GM19328 (cell line): ENCODE measurements around the gene LCN6.
"Not testable (repeated sequence)": the region's sequence is repeated elsewhere in the genome, so short reads cannot be mapped to it uniquely, and the experiment has no call there.

Experiments
- ATAC-seq: cut with Tn5 transposase; IDR thresholded peaks from one replicate; pipeline ENCODE4 v1.9.1; 2021; ENCODE audit warnings: mild to moderate bottlenecking, moderate library complexity; ENCODE audit not compliant: unreplicated experiment

The LCN6 gene

DNA sequence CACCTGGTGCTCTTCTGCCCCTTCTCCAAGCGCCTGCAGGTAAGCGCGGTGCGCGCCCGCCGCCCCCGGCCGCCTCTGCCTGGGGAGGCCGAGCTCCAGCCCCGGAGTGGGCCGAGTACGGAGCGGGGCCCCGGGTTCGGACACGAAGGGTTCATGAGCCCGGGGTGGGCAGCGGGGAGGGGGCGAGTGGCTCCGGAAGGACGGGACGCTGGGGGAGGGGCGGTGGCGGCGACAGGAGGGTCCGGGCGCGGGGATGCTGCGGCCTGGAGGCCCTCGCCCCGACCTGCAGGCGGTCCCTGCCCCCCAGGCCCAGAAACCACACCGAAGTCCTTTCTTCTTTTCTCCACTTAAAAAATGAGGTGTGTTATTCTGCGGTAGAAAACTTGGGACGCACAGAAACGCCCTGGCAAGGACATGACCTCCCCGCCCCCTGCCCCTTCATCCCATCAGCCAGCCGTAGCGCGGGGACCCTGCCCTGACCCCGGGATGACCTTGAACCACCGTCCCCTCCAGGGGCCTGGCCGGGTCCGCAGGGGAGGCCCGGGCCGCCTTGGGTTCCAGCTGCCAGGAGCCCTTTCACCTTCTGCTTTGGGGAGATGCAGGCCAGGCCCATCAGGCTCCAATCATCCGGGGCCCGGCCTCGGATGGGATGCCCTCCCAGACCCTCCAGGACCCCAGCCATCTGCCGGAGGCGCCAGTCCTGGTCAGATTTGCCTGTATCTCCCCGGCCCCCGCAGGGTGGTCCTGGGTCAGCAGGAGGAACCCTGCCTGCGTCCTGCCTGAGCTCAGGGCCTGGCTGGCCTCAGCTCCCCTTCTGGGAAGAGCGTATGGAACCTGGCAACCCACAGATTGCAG lies 35.4 kb downstream of the LCN6 start:
- ATAC-seq = no peak

DNA sequence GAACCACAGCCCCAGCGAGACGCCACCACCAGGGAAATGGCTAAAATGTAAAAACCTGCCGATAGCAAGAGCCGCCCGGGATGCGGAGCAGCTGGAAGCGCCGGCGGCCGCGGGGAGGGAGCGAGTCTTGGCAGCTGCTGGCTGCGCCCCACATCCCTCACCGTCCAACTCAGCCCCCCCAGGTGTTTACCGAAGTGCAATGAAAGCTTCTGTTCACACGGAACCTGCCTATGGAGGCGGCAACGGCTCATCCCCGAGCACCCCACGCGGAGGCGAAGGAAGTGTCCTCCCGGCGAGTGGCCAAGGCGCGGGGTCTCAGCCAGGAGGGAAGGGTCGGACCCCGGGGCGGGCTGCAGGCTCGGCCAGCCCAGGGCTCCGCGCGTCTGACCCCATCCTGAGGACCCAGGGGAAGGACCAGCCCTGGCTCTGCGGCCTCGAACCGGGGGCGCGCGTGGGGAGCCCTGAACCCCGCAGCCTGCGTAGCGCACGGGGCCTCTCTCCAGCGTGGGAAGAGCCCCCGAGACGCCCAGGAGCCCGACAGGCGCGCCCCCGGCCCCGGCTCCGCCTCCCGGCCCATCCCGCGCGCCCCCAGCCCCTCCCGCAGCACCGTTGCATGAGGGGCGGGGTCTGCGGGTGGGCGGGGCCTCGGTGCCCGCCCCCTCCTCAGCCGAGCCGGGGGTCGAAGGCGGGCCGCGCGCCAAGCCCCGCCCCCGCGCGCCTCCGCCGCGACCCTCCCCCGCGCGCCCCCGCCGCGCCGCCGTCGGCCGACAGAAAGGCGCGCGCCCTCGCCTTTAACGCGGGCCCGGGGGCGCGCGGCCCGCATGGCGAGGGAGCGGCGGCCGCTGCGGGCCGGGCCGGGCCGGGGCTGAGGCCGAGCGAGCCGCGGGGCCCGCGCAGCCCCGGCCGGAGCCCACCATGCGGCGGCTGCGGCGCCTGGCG lies 36.3 kb downstream of the LCN6 start, which contains the start of gene DIPK1B:
Gene DIPK1B, plus strand, starts transcription at position 822 of the 939 bp plus-strand sequence. Its CDS starts 94 bp downstream, at position 916.
- no peak for ATAC-seq

DNA sequence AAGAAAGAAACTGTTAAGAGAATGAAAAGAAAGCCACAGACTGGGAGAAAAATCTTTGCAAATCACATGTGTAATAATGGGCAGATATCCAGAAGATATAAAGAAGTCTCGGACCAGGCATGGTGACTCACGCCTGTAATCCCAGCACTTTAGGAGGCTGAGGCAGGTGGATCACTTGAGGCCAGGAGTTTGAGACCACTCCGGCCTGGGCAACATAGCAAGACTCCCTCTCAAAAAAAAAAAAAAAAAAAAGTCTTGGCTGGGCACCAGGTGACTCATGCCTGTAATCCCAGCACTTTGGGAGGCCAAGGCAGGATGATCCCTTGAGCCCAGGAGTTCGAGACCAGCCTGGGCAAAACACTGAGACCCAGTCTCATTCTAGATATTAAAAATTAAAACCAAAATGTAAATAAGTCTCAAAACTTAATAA lies 37.1 kb downstream of the LCN6 start:
- ATAC-seq = not testable (repeated sequence)

DNA sequence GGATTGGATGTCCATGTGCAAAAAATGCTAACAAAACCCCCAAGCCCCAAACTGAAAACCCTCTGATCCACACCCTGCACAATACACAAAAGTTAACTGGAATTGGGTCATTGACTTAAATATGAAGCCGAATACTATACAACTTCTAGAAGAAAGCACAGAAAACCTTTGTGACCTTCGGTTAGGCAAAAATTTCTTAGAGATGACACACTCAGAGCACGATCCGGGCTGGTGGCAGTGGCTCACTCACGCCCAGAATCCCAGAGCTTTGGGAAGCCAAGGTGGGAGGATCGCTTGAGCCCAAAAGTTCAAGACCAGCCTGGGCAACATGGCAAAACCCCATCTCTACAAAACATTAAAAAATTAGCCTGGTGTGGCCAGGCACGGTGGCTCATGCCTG lies 37.8 kb downstream of the LCN6 start:
- ATAC-seq = no peak

DNA sequence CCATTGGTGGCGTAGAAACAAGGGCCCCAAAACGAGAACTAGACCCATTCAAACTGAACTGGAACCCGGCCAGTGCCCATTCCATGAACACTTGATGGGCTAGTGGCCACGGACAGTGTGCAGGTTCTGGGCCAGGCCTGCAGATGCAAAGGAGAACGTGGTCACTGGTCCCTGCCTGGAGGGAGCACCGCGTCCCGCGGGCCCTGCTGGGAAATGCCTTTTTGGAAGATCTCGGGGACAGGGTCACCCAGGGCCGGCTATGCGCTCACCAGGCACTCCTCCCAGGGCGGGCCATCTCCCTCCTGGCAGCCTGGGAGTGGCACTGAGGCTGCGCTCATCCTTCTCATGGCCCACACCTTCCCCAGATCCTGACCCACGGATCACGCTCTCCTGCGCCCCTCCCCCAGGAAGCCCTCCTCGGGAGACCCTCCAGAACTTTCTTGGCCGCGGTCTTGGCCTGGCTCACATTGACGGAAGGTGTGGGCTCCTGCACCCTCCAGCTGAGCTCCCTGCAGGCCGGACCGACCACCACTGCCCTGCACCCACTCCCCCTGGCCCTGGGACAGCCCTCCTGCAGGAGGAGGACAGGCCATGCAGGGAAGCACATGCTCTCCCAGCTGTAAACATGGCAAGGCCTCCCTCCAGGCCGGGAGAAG lies 38.7 kb downstream of the LCN6 start:
- no peak for ATAC-seq

DNA sequence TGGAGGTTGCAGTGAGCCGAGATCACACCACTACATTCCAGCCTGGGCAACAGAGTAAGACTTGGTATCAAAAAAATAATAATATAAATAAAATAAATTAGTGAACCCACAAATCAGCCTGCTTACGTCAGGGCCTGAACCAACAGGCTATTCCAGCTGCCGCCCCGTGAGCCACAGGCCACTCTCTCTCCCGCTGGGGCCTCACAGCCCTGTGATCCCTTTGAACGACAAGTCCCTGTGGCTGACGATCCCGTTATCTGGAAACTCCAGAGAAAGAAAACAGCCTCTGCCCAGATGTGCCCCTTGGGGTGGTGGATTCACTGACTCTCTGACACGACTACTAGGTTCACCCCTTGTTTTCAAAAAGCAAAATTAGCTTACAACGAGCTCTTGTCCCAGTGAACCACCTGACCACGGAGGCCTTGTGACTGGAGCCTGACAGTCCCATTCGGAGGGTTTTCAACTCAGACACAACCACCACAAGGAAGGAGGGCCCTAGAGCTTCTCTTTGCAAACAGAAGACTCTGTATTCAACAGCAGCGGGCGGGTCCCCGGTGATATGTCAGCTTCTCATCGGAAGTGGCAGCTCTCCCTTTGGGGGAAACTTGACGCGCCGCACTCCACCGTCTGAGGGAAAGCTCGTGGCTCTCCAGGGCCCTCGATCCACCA lies 40.3 kb downstream of the LCN6 start:
- no peak for ATAC-seq

DNA sequence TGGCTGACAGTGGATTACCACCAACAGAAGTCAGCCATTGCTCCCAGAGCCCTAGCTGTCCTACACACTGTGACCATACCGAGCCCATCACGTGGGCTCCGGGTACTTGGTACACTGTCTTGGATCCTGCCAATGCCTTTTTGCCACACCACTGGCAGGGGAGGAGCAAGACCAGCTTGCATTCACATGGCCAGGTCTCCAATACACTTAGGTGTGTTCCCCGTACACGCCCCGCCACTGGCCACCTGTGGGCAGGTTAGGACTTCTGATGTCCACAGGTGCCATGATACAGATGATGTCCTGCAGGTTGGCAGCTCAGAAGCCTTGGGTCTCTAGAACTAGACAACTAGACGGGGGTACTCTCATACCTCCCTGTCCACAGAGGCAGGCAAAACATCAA lies 41.3 kb downstream of the LCN6 start:
- no peak for ATAC-seq

DNA sequence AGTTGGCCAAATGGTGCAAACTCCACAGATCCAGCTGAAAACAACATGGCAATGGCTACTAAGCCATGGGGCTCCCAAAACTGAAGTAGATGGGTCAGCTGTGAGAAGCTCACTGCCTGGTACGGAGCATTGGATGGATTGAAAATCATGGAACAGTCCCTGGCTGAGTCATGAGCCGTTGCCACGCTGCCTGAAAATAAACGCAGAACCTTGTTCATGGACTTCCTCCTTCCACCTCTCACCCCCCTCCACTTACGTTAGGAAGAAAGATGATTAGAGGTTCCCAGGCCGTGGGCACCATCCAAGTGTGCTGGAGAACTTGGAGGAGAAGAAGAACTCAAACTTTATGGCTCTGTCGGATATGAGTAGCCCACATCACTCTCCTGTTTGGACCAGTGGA lies 42.8 kb downstream of the LCN6 start:
- no peak for ATAC-seq

DNA sequence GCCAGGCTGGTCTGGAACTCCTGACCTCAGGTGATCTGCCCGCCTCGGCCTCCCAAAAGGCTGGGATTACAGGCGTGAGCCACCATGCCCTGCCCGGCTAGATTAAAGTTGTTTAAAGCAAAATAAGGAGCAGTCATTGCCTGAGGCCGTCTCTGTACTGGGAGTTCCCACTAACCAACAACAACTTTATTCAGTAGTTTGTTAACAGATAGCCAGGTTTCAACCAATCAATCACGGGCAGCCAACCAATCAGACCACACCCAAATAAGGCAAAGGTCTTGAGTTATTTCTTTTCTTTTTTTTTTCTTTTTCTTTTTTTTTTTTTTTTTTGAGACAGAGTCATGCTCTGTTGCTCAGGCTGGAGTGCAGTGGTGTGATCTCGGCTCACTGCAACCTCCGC lies 43.6 kb downstream of the LCN6 start:
- not testable (repeated sequence) for ATAC-seq

DNA sequence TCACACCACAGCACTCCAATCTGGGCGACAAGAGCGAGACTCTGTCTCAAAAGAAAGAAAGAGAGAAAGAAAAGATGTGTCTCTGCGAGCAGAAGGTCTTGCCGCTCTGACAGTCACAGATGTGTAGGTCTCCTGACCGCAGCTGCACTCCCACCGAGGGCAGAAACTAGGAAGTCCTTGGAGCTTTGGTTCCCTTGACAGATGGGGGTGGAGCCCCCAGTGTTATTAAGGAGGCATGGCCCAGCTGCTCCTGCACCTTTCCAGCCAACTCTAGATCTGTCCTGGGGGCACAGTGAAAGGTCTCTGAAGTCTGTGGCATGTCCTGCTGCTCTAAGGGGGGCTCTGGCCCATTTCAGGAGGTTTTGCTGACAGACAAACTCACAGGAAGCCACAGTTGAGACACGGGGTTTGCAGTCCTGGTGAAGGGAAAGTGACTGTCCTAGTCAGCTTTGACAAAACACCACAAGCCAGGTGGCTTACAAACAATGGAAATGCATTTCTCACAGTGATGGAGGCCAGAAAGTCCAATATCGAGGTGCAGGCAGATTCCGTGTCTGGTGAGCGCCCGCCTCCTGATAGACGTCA lies 45.0 kb downstream of the LCN6 start:
- ATAC-seq = no peak

DNA sequence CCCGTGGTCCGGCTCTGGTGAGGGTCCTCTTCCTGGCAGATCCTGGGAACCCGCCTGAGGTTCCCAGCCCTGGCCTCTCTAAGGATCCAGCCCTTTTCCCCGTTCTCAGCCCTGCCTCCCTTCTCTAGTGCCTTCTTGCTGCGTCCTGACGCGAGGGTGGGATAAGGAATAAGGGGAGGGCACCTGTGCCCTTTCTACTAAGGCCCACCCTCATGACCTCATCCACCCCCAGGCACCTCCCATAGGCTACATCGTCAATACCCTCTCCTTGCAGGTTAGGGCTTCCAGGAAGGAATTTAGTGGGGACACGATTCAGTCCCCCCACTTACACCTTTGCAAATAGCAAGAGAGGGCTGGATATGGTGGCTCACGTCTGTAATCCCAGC lies 46.7 kb downstream of the LCN6 start:
- no peak for ATAC-seq

DNA sequence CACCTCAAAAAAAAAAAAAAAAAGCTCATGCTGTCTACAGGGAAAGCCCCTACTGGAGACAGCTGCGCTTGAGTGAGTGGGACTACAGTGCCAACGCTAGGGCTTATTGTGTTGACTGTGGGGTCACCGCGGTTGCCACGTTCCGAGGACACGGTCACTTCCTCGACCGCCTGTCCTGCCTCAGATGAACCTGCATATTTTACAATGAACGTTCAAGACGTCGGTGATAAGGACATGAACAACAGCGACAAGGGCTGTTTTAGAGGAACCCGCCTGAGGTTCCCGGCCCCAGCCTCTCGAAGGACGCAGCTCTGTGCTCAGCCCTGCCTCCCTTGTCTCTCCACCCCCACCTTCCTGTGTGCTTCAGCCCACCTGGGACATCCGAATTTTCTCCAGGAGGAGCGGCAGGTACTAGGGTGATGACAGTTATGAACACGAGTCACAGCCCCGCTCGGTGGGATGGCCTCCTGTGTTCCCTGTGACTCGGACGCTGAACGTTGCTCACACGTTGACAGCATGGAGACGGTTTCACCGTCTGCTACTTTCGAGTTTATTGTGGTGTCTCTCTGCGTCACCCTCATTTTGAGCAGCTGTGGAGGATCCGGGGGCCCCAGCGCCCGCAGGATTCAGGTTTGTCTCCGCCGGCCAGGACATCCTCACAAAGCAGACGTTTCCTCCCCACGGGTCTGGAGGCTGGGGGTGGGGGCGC lies 47.2 kb downstream of the LCN6 start:
- ATAC-seq = no peak

DNA sequence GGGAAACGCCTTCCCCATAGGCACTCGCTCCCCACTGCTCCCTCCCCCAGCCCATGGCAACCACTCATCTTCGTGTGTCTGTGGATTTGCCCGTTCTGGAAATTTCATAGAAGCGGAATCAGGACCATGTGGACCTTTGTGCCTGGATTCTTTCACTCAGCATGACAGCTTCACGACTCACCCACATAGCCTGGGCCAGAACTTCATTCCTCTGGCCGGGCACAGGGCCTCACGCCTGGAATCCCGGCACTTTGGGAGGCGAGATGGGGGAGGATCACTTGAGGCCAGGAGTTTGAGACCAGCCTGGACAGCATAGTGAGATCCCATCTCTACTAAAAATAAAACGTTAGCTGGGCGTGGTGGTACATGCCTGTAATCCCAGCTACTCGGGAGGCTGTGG lies 48.0 kb downstream of the LCN6 start:
- ATAC-seq = no peak

DNA sequence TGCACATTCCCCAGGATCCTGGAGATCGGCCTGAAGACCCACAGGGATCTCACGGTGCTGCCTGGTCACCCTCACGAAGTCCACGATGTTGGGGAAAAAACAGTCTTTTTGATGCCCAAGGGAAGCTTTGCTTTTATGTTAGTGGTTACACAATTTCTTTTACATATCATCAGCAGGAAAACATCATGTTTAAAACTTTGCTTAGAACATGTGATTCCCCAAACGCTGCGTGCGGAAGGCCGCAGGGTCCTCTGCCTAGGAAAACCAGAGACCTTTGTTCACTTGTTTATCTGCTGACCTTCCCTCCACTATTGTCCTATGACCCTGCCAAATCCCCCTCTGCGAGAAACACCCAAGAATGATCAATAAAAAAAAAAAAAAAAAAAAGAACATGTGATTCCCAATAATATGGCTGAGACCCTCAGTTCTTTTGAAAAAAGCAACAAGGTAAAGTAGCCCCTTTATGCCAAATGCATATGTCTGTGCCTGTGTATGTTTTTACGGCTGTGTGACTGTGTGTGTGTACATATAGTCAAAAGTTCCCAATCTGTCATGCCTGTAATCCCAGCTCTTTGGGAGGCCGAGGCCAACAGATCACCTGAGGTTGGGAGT lies 49.6 kb downstream of the LCN6 start:
- no peak for ATAC-seq

DNA sequence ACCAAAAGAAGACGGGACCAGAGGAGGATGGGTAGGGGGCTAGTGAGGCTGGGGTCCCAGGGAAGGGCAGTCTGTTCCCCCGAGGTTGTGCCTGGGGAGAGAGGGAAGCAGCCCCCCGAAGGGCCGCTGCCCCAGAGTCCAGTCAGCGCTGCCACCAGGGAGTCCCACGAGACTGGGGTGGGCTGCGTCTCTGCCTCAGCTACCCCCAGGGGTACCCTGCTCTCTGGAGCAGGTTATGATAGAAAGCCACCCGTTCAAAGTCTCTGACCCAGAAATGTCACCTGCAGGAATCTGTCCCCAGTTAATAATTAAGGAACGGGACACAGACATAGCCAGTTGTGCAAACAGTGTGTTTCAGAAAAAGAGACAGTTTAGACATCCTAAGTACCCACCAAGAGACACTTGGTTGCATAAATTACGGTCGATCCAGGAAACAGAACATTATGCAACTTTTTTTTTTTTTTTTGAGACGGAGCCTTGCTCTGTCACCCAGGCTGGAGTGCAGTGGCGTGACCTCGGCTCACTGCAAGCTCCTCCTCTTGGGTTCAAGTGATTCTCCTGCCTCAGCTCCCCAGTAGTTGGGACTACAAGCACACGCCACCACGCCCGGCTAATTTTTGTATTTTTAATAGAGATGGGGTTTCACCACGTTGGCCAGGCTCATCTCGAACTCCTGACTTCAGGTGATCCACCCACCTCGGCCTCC lies 50.4 kb downstream of the LCN6 start:
- ATAC-seq = no peak

DNA sequence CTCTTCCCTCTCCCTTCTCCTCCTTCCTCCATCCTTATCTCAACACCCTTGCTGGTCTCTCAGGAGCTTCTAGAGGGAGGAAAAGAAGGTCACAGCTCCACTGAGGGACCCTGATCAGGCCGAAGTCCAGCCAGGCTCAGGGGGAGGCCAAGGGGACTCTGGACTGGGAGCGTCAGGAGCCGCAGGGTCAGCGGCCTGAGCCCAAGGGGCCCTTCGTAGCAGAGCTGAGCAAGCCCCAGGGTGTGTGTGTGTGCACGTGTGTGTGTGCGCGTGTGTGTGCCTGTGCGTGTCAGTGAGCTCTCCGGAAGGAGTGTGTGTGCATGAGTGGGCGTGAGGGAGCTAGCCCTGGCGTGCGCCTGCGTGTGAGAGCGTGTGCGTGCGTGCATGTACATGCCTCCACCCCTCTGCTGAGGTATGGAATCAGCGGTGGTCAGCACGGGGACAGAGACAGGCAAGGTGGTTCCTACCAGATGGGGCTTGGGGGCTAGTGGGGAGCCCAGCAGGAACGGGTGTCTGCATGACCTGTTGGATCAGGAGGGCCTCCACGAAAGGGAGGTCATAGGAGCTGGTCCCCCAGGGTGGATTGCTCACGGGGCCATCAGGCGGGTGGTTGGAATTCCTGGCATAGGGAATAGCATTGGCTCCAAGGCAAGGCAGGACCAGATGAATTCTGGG lies 51.0 kb downstream of the LCN6 start:
- ATAC-seq = no peak

DNA sequence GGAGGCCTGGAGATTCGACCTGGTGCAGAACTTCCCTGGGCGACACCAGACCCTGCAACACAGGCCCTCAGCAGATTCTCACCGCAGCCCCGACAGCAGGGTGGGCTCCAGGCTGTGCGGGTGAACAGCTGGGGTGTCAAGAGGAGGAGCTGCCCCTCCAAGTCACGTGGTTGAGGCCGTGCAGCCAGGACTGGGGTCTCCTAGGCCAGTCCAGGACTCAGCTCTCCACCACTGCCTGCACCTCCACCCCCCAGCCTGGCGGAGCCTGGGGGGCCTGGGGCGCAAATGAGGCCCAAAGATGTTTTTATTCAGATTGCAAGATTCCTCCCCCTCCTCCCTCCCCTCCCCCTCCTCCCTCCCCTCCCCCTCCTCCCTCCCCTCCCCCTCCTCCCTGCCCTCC lies 51.8 kb downstream of the LCN6 start:
- no peak for ATAC-seq

DNA sequence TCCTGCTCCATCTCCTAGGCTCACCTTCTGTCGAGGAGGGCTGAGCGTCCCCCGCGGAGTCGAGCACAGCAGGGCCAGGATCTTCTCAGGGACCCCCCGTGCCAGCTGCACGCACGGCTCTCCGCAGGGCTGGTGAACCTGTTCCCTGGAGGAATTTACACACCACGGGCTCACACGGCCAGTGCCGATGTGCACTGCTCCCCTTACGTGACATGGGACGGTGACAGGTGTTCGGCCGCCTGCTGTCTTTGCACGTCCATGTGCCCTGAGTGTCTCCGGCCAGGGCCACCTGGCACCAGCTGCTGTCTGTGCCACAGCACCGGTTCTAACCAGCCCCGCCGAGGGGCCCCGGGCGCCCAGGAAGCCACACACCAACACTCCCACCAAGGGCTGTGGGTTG lies 52.4 kb downstream of the LCN6 start:
- no peak for ATAC-seq
